ENCODE data around the gene CDH23.

GRCh38 chr10:71842856-71843686 lies 446.4 kb downstream of the CDH23 start:
- TF ChIP-seq LEF1 (IDR thresholded peaks at IDR 0.05; ENCODE audit: borderline replicate concordance) (no peak), HDGF (IDR thresholded peaks at IDR 0.05; ENCODE audit: borderline replicate concordance) (no peak), ELF4 (IDR thresholded peaks at IDR 0.05) (no peak), FOXA1 (IDR thresholded peaks at IDR 0.05) (no peak), SUZ12 (IDR thresholded peaks at IDR 0.05) (no peak), L3MBTL2 (conservative IDR thresholded peaks at IDR 0.05) (no peak), BHLHE40 (IDR thresholded peaks at IDR 0.05; ENCODE audit: borderline replicate concordance) (no peak)

All from HEK293T (cell line).